Measurements from ENCODE around the gene MPHOSPH10. TPM values are rescaled to one million over a fixed set of nuclear protein-coding genes. Genes with fewer than 3 reads are reported as not detected.
"Not testable (repeated sequence)": the region's sequence is repeated elsewhere in the genome, so short reads cannot be mapped to it uniquely, and the experiment has no call there.

MPHOSPH10 gene
- total RNA-seq = 10 to 100 TPM; 27.0 to 32.3 TPM

GRCh38 chr2:71130152-71130904 lies at the start of gene MPHOSPH10, which contains the start of gene MCEE:
MPHOSPH10 (plus strand) TSS chr2:71130634; CDS start chr2:71130666, 32 bp downstream.
MCEE (minus strand) TSS chr2:71130229; CDS start chr2:71130219, 10 bp downstream.
- H3K4me1 Mint-ChIP-seq (ENCODE audit: low read depth) = peaks cover 16% of the 10 kb centered on the region
- no peak within 1 kb of the TSS for H3K27ac Mint-ChIP-seq
- peak; percentile 94 for DNase-seq
- H3K36me3 Mint-ChIP-seq (ENCODE audit: low read depth) = peaks cover 12% of the 10 kb centered on the region
- intact Hi-C loops (cut with micrococcal nuclease) = loop anchor here (1.0 to 2.0 kb wide), 8 partner anchors 18 to 201 kb away; partner anchors contain the start of genes NAGK, PAIP2B and ZNF638
- CTCF ChIA-PET = interaction anchor here (0.6 to 2.9 kb wide), 7 partner anchors 14 to 64 kb away, joined by 3 to 13 read pairs (median 4); partner anchors contain the start of gene NAGK
- H3K9me3 Mint-ChIP-seq = no peaks in the 10 kb centered on the region
- H3K27me3 Mint-ChIP-seq (ENCODE audit: low read depth) = no peaks in the 10 kb centered on the region
- H3K4me3 Mint-ChIP-seq = no peak within 1 kb of the TSS

GRCh38 chr2:71082402-71083252 lies 47.8 kb upstream of the MPHOSPH10 start:
- no peaks in the 10 kb centered on the region for H3K9me3 Mint-ChIP-seq
- peaks cover 8% of the 10 kb centered on the region for H3K36me3 Mint-ChIP-seq (ENCODE audit: low read depth)
- H3K4me3 Mint-ChIP-seq = no peak overlapping the region
- peak; percentile 69 for DNase-seq
- peaks cover 14% of the 10 kb centered on the region for H3K4me1 Mint-ChIP-seq (ENCODE audit: low read depth)
- CTCF ChIA-PET = interaction anchor here (1.1 kb wide), 1 partner anchor 18 kb away, joined by 3 read pairs; no protein-coding TSS in a partner anchor
- intact Hi-C loops (cut with micrococcal nuclease) = no loop called here
- no peaks in the 10 kb centered on the region for H3K27me3 Mint-ChIP-seq (ENCODE audit: low read depth)
- H3K27ac Mint-ChIP-seq = no peak overlapping the region

- intact Hi-C loops (cut with micrococcal nuclease); H3K9me3 Mint-ChIP-seq; H3K36me3 Mint-ChIP-seq (ENCODE audit: low read depth); DNase-seq; H3K27ac Mint-ChIP-seq; H3K27me3 Mint-ChIP-seq (ENCODE audit: low read depth); H3K4me3 Mint-ChIP-seq; CTCF ChIA-PET: not testable (repeated sequence)
- peaks cover 14% of the 10 kb centered on the region for H3K4me1 Mint-ChIP-seq (ENCODE audit: low read depth)
Observed at GRCh38 chr2:71083297-71083696, 47.1 kb upstream of the MPHOSPH10 start.

- H3K9me3 Mint-ChIP-seq; H3K36me3 Mint-ChIP-seq (ENCODE audit: low read depth); DNase-seq; H3K4me3 Mint-ChIP-seq; H3K27ac Mint-ChIP-seq; H3K27me3 Mint-ChIP-seq (ENCODE audit: low read depth); intact Hi-C loops (cut with micrococcal nuclease): not testable (repeated sequence)
- H3K4me1 Mint-ChIP-seq (ENCODE audit: low read depth) = peaks cover 14% of the 10 kb centered on the region
- CTCF ChIA-PET = interaction anchor here (1.0 kb wide), 1 partner anchor 17 kb away, joined by 3 read pairs; no protein-coding TSS in a partner anchor
Observed at GRCh38 chr2:71083752-71084312, 46.6 kb upstream of the MPHOSPH10 start.

- intact Hi-C loops (cut with micrococcal nuclease); H3K27ac Mint-ChIP-seq; H3K36me3 Mint-ChIP-seq (ENCODE audit: low read depth); H3K27me3 Mint-ChIP-seq (ENCODE audit: low read depth); H3K9me3 Mint-ChIP-seq; H3K4me3 Mint-ChIP-seq; DNase-seq; CTCF ChIA-PET: not testable (repeated sequence)
- peaks cover 14% of the 10 kb centered on the region for H3K4me1 Mint-ChIP-seq (ENCODE audit: low read depth)
Observed at GRCh38 chr2:71085325-71086003, 45.0 kb upstream of the MPHOSPH10 start.

GRCh38 chr2:71089475-71089874 lies 41.0 kb upstream of the MPHOSPH10 start:
- H3K9me3 Mint-ChIP-seq; CTCF ChIA-PET; H3K4me3 Mint-ChIP-seq; H3K27ac Mint-ChIP-seq; intact Hi-C loops (cut with micrococcal nuclease); H3K4me1 Mint-ChIP-seq (ENCODE audit: low read depth); H3K36me3 Mint-ChIP-seq (ENCODE audit: low read depth); H3K27me3 Mint-ChIP-seq (ENCODE audit: low read depth); DNase-seq: not testable (repeated sequence)

- intact Hi-C loops (cut with micrococcal nuclease); H3K9me3 Mint-ChIP-seq; DNase-seq; H3K4me3 Mint-ChIP-seq; H3K4me1 Mint-ChIP-seq (ENCODE audit: low read depth); H3K36me3 Mint-ChIP-seq (ENCODE audit: low read depth); H3K27me3 Mint-ChIP-seq (ENCODE audit: low read depth); H3K27ac Mint-ChIP-seq: not testable (repeated sequence)
- CTCF ChIA-PET = interaction anchor here (1.1 to 2.2 kb wide), 2 partner anchors 8 to 90 kb away, joined by 3 to 13 read pairs; no protein-coding TSS in a partner anchor
Observed at GRCh38 chr2:71091808-71092207, 38.6 kb upstream of the MPHOSPH10 start.

- H3K27ac Mint-ChIP-seq; H3K4me1 Mint-ChIP-seq (ENCODE audit: low read depth); DNase-seq; H3K36me3 Mint-ChIP-seq (ENCODE audit: low read depth); H3K4me3 Mint-ChIP-seq; H3K9me3 Mint-ChIP-seq; intact Hi-C loops (cut with micrococcal nuclease); H3K27me3 Mint-ChIP-seq (ENCODE audit: low read depth): not testable (repeated sequence)
- CTCF ChIA-PET = interaction anchor here (2.2 kb wide), 1 partner anchor 8 kb away, joined by 13 read pairs; no protein-coding TSS in a partner anchor
Observed at GRCh38 chr2:71092491-71093260, 37.8 kb upstream of the MPHOSPH10 start.

- Mint-ChIP-seq H3K9me3 (peaks cover under 1% of the 10 kb centered on the region), H3K27me3 (ENCODE audit: low read depth) (peaks cover 3% of the 10 kb centered on the region), H3K36me3 (ENCODE audit: low read depth) (no peaks in the 10 kb centered on the region), H3K4me3 (no peak overlapping the region), H3K4me1 (ENCODE audit: low read depth) (peaks cover 3% of the 10 kb centered on the region), H3K27ac (no peak overlapping the region)
- peak; percentile 75 for DNase-seq
- intact Hi-C loops (cut with micrococcal nuclease) = loop anchor here (1.0 to 2.0 kb wide), 5 partner anchors 28 to 77 kb away; partner anchors contain the start of genes MCEE and MPHOSPH10
- CTCF ChIA-PET = interaction anchor here (0.7 to 3.2 kb wide), 25 partner anchors 9 to 231 kb away, joined by 3 to 30 read pairs (median 5); partner anchors contain the start of genes MCEE, MPHOSPH10, NAGK and ZNF638
Observed at GRCh38 chr2:71100195-71100964, 30.1 kb upstream of the MPHOSPH10 start.

- H3K27me3 Mint-ChIP-seq (ENCODE audit: low read depth) = peaks cover 3% of the 10 kb centered on the region
- H3K9me3 Mint-ChIP-seq = peaks cover 2% of the 10 kb centered on the region
- no peak for DNase-seq
- no peaks in the 10 kb centered on the region for H3K36me3 Mint-ChIP-seq (ENCODE audit: low read depth)
- H3K27ac Mint-ChIP-seq = no peak overlapping the region
- no peak overlapping the region for H3K4me3 Mint-ChIP-seq
- CTCF ChIA-PET = interaction anchor here (1.2 to 3.2 kb wide), 10 partner anchors 9 to 230 kb away, joined by 3 to 30 read pairs (median 9); partner anchors contain the start of genes MCEE, MPHOSPH10, NAGK and ZNF638
- intact Hi-C loops (cut with micrococcal nuclease) = loop anchor here (2.0 kb wide), 1 partner anchor 29 kb away; no protein-coding TSS in a partner anchor
- H3K4me1 Mint-ChIP-seq (ENCODE audit: low read depth) = peaks cover 3% of the 10 kb centered on the region
Observed at GRCh38 chr2:71101656-71102055, 28.8 kb upstream of the MPHOSPH10 start.
